HG03378 (cell line): ENCODE data around the gene PLAAT1.

Source experiments
- ATAC-seq: cut with Tn5 transposase; IDR thresholded peaks from one replicate; pipeline ENCODE4 v1.9.1; 2021; ENCODE audit warnings: mild to moderate bottlenecking, moderate library complexity; ENCODE audit not compliant: unreplicated experiment

Gene PLAAT1

GRCh38 chr3:193240850-193241706 lies at the start of gene PLAAT1:
Gene PLAAT1 (plus strand): TSS chr3:193241222. CDS start chr3:193255651, 14,429 bp downstream.
- ATAC-seq: no peak

GRCh38 chr3:193194371-193194770 lies 46.7 kb upstream of the PLAAT1 start:
- ATAC-seq: no peak

- ATAC-seq: no peak
Measured at GRCh38 chr3:193196746-193197145, 44.3 kb upstream of the PLAAT1 start.

GRCh38 chr3:193207290-193208273 lies 33.4 kb upstream of the PLAAT1 start:
- no peak for ATAC-seq

GRCh38 chr3:193210618-193211017 lies 30.4 kb upstream of the PLAAT1 start:
- no peak for ATAC-seq

- no peak for ATAC-seq
Measured at GRCh38 chr3:193211173-193211572, 29.8 kb upstream of the PLAAT1 start.

GRCh38 chr3:193211984-193212383 lies 29.0 kb upstream of the PLAAT1 start:
- ATAC-seq: no peak

- ATAC-seq: no peak
Measured at GRCh38 chr3:193212844-193213243, 28.2 kb upstream of the PLAAT1 start.

GRCh38 chr3:193214445-193214844 lies 26.6 kb upstream of the PLAAT1 start:
- ATAC-seq: no peak

- no peak for ATAC-seq
Measured at GRCh38 chr3:193225302-193226125, 15.5 kb upstream of the PLAAT1 start.

- ATAC-seq: no peak
Measured at GRCh38 chr3:193228206-193228605, 12.8 kb upstream of the PLAAT1 start.

GRCh38 chr3:193229851-193230420 lies 11.1 kb upstream of the PLAAT1 start:
- ATAC-seq: no peak

- ATAC-seq: no peak
Measured at GRCh38 chr3:193230610-193231009, 10.4 kb upstream of the PLAAT1 start.

- no peak for ATAC-seq
Measured at GRCh38 chr3:193231201-193231600, 9.8 kb upstream of the PLAAT1 start.

GRCh38 chr3:193236599-193236998 lies 4.4 kb upstream of the PLAAT1 start:
- no peak for ATAC-seq

- ATAC-seq: no peak
Measured at GRCh38 chr3:193237030-193237429, 4.0 kb upstream of the PLAAT1 start.

- ATAC-seq: no peak
Measured at GRCh38 chr3:193240436-193240849, 579 bp upstream of the PLAAT1 start.

- no peak for ATAC-seq
Measured at GRCh38 chr3:193241716-193242115, 694 bp downstream of the PLAAT1 start.

GRCh38 chr3:193243571-193243970 lies 2.5 kb downstream of the PLAAT1 start:
- no peak for ATAC-seq

- no peak for ATAC-seq
Measured at GRCh38 chr3:193248848-193249468, 7.9 kb downstream of the PLAAT1 start.
